Measurements from ENCODE around the gene SYTL3.
"Not testable (repeated sequence)": the region's sequence is repeated elsewhere in the genome, so short reads cannot be mapped to it uniquely, and the experiment has no call there.

Gene SYTL3

DNA sequence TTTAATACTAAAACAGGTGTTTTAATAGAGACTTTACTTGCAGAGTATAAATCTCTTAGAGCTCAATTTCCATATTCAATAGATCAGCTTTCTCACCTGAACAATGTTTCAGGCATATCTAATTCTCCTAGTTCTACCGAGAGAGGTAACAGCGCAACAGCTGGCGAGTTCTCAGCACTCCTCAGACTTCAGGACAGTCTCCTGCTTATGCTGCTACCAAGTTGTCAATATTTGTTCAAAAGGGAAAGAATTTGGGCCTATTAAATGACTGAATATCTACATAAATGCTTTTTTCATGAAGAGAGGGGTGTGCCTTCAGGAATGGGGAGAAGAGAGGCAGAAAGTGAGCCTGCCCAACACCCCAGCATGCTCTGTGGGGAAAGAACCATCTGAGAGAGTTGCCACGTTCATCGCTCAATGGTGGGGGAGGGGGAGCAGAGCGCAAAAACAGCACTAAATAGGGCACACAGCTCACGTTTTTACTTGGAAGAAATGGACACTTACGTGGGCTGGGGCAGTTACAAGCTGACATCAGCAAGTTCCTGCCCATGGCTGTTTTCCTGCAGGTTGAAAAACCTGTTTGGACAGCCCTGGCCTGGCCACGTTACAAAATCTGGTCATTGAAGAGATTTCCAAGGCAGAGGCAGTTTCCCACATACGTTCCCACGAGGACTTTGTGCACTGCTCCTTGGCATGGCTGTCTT, 131.3 kb downstream of the SYTL3 start:
- no peak for DNase-seq

DNA sequence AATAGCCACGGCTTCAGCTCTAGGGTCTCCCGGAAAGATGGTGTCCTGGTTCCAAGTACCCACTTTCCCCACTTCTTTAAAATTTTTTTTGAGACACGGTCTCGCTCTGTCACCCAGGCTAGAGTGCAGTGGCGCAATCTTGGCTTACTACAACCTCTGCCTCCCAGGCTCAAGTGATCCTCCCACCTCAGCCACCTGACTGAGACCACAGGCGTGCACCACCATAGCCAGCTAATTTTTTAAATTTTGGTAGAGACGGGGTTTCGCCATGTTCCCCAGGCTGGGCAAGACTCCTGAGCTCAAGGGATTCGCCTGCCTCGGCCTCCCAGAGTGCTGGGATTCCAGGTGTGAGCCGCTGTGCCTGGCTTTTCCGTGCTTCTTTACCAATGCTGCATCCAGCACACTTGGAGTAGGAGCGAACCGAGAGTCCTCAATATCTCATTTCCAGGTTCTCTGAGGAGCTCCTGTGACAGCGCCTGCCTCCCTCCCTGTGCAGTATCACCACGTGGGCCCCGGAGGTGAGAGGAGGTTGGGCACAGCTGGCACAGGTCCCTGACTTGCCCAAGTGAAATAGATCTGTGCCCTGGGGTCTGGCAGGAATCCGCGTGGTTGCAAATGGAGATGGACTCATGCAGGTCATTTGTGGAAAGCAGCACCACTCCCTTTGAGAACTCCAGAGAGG, 132.0 kb downstream of the SYTL3 start:
- DNase-seq = no peak

DNA sequence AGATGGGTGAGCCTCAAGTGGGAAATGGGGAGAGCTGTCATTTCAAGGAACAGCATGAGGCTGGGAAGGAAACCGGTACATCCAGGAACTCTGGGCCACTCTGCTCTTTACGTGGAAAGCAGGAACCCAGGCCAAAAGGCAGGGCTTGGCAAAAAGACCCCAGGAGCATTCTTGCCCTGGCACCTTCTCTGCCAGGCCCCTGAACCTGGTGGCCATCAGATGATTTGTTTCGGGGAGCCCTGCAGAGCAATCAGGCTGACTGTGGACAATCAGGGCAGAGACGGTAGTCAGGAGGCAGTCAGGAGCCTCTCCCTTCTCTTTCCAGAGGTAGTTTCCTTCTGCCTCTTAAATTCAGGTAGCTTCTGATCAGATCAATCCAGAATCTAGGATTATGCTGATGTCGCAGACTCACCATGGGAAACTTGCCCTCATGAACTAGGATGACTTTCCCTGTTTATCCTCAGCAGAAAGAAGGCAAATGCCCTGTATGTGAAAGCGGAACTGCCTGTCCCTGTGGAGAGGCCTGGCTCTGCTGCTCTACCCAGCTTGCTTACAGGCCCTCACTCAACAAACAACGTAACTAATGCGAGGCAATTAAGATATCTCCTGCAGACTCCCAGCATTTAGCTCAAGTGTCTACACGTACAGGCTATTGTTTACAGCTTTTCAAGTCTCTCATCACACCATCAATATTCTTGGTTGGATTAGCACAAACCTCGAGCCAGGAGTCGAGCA, 132.7 kb downstream of the SYTL3 start:
- no peak for DNase-seq

DNA sequence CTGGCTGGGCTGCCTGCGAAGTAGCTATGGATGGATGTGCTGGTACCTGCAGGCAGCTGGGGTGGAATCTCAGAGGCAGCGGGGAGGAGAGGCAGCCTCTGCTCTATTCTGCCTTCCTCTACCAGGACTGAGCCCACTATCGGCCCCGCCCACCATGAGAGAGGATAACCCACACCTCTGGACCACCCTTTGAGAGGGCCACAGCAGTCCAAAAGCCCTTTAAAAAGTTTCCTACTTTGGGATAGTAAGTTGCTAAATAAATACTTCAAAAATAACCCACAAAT, 133.3 kb downstream of the SYTL3 start:
- DNase-seq = no peak

DNA sequence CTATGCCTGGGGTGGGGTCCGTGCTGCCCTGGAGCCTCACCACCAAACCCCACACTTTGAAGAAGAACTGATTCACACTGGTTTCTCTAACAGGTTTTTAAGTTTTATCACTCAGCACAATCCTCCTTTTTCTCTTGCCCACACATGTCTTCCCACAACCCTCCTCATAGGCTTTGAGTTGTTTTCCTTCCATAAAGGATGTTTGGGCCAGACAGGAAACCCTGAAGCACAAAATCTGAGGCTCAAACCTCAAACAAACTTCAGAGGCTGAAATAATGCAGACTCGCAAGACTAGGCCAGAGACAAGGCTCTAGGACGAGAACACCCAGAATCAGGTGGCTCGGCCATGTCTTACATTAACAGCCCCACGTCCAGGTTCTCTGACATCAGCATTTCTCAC, 134.0 kb downstream of the SYTL3 start:
- DNase-seq = no peak

DNA sequence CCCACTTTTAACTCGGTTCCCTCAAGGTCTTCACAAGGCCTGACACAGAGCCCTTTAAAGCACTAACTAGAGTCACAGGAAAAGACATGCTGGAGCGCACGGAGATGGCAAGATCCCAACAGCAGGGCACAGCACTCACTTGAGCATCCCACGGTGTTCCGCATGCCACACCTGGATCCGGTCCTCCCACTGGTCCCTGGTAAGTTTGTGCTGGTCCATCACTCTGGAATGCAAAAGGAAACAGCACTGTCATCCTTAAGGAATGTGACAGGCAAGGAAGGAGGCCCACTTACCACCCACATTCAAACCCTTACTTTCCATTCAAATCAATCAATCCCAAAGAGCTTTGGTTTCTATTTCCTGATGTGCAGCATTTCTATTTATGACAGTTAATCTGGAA, 134.7 kb downstream of the SYTL3 start:
- DNase-seq = no peak

DNA sequence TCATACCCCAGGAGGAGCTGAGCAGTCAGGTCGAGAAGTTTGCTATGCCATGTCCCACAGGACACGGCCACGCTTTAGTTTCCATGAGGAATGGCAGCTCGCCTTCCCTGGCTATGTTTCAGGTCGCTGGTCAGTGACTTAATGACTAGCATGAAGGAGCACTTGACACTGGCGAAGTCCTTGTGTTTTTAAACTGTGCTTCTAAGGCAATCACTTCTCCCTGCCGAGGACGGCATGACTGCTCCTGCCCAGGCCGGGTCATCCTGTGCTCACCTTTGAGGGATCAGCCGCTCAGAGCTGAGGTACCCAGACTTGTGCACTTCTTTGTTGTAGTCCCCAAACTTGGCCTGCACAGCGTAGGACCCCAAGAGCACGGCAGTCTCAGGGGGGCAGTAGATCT, 135.2 kb downstream of the SYTL3 start:
- no peak for DNase-seq

DNA sequence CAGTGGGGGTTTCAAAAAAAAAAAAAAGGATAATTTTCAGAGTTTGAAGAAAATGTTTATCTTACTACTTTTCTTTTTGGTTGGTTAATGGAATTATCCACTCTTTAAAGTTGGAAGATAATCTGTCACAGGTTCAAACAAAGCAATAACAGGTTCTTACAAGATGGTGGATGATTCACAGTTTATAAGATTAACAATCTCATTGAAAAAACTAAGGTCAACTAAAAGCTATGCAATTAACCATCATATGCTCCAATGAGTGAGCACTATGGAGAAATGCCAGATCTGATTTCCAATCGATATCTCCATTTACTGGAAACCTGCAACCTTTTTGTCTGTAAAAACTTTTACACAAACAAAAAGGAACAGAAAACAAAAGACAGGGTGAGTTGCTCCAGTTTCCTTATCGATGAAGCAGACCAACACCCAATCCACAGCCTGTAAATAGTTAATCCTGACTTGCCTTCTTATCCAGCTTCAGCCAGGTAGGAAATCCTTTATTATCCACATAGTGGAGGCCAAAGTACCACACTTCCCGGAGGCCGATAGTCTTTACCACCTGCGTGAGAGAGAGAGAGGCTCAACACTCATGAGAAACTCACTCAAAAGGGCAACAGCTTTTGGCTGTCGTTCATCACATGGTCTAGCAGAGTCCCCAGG, 136.9 kb downstream of the SYTL3 start:
- DNase-seq = no peak

DNA sequence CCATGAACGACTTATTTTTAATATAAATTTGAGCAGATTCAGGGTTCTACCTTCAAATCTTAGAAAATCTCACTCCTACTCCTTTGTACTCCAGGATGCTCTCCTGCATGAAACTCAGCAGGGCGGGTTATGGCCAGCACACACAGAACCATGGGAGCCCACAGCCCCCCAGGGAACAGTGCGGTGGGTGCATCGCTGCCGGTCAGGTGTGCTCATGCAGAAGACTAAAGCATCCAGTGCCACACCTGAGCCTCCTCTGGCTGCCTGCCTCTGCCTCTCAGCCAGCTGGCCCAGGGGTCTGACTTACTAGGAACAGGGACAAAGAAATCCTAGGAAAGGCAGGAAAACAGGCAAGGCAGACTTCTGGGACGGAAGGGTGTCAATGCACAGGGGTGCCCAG, 137.5 kb downstream of the SYTL3 start:
- no peak for DNase-seq

DNA sequence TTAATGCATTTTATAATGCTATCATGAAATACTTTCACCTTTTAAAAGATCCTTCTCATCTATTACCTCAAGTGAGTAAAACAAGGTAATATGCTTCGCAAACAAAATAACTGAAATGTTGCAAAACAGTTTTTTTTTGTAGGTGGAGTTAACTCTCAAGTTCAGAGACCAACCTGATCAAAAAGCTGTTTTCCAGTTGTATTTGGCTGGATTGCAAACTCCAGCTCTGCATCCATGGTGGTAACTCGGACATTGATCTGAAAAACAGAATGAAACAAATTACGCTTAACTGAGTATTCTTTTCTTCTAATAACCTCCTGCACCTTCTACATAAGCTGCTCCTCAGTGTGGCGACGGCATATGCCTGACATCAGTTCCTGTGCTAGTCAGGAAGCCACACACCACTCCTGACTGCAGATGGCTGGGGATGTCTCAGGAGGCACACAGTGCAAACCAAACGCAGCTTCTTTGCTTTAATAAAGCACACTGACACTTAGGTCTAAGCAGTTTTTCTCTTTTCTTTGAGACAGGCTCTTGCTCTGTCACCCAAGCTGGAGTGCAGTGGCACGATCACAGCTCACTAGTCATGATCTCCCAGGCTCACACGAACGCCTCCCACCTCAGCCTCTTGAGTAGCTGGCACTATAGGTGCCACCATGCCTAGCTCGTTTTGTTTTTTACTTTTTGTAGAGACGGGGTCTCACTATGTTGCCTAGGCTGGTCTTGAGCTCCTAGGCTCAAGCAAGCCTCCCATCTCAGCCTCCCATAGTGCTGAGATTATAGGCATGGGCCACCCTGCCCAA, 139.5 kb downstream of the SYTL3 start:
- no peak for DNase-seq

DNA sequence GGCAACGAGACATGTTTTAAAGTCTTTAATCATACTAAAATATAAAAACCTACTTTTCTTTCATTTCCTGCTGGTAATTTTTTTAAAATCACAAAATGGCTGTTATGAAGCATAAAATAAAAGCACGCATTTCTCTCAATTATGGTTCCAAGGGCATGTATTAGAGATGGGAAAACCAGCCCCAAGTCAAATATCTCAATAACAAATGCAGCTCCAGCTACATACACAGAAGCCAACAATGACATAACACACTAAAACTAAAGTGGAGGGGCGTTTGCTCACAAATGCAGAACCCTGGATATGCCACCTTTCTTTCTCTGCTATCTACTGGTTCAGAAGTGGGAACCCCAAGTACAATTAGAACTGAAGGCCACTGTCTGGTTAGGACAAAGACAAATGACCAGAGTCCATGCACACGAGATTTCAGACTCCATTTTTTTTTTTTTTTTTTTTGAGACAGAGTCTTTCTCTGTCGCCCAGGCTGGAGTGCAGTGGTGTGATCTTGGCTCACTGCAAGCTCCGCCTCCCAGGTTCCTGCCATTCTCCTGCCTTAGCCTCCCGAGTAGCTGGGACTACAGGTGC, 141.5 kb downstream of the SYTL3 start:
- no peak for DNase-seq

DNA sequence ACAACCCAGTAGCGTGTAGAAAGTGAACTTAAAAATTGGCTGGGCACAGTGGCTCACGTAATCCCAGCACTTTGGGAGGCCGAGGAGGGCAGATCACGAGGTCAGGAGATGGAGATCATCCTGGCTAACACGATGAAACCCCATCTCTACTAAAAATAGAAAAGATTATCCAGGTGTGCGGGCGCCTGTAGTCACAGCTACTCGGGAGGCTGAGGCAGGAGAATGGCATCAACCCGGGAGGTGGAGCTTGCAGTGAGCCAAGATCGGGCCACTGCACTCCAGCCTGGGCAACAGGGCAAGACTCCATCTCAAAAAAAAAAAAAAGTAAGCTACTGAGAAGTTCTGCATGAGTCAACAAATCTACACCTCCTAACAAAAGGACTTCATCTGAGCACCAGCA, 142.7 kb downstream of the SYTL3 start:
- not testable (repeated sequence) for DNase-seq

DNA sequence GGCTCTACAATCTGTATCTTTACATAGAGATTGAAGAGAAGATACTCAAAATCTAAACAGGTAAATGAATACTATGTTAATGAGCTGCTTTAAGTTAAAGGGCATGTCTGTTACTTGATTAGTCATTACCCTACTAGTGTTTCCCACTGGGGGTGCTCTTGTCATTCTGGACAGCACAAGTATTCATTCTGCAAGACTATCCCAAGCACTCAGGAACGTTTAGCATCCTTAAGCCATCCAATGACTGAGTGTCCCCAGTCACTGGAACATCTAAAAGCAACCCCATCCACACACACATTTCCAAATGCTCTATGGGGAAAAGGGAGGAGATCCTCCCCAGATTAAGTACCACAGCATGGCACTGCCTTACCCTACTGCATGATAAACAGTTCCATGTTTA, 143.6 kb downstream of the SYTL3 start:
- no peak for DNase-seq

DNA sequence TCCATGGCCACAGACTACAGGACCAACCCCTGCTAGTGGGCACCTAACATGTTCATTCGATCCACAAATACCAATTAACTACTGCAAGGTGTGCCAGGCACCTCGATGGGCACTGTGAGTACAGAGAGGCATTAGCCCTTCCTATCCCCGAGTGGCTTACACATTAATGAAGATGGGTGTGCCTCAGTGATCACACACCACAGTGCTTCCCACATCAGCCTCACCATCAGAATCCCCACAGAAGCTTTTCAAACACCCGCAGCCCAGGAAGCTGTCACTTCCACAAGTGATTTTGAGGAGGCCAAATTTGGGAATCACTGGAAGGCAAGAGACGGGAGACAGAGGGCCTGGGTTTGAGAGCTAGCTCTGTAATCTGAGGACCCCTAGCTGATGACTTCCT, 145.7 kb downstream of the SYTL3 start:
- no peak for DNase-seq

DNA sequence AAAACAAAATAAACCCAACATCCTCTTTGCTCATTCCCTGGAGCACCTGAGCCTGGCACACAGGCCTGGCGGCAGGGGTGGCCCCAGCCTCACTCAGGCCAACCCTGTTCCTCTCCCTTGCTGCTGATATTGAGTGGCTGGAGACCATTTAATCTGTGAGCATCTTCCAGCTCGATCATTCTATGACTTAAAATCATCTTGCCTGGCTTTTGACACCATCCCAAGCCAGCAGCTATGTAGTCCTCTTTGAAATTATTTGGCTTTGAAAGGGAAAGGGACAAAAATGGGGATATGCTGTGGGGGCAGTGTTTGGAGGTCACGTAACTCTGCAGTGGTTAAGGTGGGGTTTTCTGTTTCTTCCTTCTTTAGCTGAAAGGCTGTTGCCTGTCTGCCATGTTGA, 146.5 kb downstream of the SYTL3 start:
- DNase-seq = no peak

DNA sequence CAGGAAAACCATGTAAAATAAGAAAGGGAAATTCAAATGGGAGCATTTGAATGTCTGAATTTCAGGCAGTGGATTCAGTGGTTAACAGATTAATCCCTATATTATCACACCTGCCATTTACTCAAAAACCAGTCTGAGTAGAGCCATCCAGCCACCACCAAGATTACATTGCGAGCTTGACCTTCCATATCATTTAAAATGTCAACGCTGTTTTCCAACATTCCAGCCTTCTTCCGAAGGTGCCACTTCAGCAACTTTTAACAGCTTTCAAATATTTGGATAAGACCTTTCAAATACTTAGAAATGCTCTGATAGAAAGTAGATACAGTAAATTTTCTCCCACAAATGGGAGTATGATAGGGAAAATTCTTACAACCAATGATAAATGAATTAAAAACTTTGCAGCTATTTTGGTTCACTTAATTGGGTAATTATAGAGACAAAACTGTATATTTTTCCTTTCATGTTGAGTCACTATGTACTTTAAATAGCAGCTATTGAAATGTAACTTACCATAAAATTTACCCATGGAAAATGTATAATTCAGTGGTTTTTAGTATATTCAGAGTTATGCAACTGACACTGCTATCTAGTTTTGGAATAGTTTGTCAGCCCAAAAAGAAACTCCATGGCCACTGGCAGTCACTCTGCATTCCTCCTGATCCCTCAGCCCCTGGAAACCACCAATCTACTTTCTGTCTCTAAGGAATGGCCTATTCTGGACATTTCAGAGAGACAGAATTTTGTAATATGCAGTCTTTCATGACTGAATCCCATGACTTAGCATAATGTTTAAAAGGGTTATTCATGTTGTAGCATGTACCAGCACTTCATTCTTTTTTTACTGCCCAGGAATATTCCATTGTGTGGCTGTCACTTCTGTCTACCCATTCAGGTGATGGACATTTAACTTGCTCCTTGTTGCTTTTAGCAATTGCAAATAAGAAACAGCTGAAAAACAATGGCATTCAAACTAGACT, 147.8 kb downstream of the SYTL3 start:
- no peak for DNase-seq

DNA sequence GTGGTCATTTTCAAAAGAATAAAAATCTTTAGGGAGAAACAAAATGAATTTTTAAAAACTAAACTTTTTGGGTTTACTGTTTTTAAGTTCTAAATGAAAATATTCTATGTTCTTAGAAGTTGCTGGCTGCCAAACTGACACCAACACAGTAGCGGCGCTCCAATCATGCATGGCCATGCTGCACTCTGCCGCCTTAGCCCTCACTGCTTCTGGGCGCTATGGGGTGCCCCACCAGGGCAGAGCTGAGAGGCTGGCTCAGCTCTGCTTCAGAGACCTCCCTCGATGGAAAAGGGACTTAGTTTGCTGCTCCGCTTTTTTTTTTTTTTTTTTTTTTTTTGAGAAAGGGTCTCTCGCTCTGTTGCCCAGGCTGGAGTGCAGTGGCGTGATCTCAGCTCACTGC, 148.5 kb downstream of the SYTL3 start:
- DNase-seq = no peak

DNA sequence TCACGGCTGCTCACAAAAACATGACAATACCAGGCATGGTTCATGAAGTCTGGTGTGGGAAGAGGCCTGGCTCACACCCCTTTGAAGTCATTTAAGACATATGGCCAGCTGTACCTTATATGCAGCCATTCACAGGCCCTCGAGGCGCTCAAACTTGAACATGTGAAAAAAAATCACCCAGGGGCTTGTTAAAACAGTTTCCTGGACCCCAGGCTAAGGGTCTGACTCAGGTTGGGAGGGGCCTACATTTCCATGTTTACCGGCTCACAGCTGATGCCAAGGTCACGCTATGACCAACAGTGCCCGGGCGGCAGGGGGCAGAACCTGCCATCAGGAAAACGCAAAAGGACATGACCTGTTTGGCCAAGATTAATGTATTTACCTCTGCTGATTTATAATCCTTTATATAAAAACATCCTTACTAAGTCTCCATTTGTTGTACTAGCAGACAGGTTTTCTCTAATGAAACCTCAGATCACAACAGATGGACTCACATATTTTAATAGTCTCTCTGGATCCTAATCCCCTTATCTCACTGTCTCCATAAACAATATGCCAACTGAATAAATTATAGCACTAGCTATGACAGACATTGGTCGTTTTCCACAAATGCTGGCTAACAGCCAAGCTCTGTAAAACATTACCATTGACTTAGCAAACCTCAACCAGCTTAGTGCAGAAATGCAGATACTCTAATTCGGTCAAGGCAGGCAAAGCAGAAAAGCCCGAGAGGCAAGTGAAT, 149.4 kb downstream of the SYTL3 start:
- DNase-seq = peak; percentile 43

DNA sequence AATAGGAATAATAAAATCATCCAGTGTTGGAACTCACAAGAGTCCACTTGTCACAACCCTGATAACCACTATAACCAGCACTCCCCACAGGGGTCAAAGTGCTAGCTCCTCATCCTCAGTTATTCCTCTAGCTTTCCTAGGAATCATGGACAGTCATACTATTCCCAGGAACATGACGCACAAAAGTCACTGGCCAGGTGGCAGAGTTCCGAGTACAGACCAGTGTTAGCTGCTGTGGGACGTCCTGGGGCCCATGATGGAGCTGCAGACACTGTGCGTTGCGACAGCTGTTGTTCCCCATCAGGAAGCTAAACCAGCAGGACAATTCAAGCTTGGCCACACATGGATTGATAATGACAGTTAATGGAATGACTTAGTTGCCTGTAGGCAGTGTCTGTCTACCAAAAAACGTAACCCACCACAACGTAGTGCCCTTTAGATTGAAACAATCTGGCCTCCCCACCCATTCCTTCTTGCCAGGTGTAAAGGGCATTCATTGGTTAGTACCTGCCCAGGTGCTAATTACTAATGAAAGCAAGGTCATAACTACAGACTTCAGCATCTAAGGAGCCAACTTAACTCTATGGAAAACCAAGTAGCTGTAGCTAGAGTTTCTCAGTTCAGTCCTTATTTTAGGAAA, 151.9 kb downstream of the SYTL3 start:
- DNase-seq = no peak

DNA sequence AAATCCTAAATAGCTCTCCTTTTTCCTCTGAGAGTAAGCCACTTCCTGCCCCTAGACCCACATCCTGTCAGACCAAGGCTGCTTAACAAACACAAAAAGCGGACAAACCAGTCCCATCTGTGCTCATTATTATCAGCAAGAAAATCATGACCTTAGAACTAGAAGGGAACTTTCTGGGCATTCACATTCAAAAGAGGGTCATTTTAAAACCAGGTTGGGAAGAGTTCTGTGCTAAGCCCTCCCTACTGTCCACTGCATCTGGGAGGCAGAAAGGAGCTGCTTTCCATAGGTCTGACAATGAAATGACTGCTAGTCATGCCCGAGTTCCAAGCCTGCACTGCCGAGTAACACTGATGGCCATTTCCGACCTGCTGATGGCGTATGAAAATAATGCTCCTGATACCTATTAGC, 153.9 kb downstream of the SYTL3 start:
- DNase-seq = peak; percentile 38

Data from NCI-H510A (cell line).